GM19025 (cell line): ENCODE results near the gene FMN2.

Experiments
- ATAC-seq: cut with Tn5 transposase; IDR thresholded peaks from one replicate; pipeline ENCODE4 v1.9.1; 2021; ENCODE audit warnings: mild to moderate bottlenecking, low read depth, moderate library complexity; ENCODE audit not compliant: unreplicated experiment

The FMN2 gene

DNA sequence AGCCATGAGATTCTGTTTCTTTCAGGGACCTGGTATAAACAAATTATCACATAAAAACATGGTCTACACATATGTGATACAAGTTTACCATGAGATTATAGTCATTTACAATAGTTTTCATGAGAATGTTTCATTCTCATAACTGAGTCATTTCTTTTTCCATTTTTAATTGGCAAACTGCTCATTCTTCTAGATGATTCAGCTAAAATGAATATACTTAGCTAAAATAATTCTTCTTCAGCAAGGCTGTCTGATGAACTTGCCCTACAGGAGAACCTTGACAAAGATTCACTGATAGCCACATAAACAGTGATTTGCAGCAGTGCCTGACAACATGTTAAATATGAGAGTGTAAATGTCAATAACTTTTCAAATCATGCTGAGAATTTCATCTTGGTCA lies 253.2 kb downstream of the FMN2 start:
- ATAC-seq, result no peak

DNA sequence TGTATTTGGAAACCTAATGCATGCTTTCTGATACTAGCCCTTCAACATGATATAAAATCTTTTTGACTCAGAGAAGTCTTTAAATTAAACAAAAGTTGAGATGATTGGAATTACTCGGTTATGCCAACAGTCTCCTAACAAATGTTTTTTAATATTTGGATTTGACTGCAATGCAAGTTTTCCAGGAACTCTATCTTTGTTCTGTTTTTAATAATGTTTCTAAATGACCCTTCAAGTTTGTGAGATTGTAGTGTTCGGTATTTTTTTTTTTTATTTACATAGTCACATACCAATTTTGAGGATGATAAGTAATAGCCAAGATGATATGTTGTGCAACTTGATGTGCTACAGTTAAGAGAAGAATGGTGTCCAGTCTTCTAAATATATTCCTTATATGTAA lies 258.0 kb downstream of the FMN2 start:
- ATAC-seq, result no peak

DNA sequence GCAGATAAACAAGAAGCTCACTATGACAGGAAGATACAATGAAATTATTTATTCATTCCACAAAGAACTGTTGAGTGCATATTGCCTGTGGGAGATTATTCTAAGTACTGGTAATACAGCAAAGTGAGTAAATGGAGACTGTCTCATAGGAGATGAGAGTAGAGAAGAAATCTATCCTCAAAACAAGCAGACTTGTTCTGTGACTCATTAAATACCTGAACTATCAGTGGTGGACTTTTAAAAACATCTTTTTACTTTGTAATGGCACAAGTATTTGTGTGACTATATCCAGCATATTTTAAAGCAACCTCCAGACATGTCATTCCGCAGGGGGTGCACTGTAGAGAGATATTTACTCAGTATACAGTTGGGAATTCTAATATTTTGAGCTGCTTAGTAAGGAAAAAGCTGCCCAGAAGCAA lies 259.2 kb downstream of the FMN2 start:
- ATAC-seq, result no peak

DNA sequence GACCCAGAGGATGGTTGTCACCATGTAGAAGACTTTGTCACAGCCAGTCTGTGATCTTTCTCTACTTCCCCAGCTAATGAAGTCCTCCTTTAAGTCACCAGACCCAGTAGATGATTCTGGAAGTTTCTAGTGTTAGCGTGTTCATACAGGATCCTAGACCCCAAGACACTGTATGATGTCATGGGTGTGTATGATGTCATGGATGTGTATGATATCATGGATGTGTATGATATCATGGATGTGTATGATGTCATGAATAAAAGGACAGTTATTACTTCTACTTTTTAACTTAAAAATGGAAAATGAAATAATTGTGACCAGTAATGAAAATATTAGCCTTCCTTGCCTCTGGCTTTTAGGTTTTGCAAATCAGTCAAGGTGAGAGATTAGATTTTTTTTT lies 260.0 kb downstream of the FMN2 start:
- no peak for ATAC-seq

DNA sequence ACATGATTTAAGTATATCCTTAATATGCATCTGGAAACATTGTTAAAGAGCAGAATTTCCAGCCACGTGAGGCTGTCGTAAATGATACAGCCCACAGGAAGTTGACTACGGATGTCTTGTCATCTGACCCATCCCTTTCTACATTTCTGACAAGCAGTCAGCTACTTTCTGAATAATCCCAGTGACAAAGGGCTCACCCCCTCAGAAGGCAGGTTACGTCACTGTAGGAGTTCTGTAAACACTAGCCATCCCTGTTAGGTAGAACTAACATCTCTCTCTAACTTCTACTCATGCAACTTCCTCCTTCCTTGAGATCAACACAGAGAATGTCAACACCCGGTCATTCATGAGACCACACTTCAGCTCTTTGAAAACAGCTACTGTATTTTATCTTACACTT lies 261.1 kb downstream of the FMN2 start:
- ATAC-seq, result no peak

DNA sequence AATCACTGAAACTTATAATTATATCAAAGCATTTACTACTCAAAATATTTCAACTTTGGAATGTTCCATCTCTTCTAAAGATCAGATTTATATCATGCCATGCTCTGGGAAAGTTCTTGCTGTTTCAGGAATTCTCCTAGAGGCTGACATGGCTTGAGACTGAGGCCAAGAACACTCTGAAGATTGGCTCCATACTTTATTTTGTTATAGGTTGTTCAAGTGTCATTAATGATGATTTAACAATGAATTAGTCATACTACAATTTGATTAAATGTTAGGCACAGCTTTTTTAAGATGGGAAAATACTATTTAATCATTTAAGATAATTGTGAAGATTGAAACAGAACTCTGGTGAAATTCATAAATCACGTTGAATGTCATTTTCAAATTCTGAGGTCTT lies 264.9 kb downstream of the FMN2 start:
- ATAC-seq, result no peak

DNA sequence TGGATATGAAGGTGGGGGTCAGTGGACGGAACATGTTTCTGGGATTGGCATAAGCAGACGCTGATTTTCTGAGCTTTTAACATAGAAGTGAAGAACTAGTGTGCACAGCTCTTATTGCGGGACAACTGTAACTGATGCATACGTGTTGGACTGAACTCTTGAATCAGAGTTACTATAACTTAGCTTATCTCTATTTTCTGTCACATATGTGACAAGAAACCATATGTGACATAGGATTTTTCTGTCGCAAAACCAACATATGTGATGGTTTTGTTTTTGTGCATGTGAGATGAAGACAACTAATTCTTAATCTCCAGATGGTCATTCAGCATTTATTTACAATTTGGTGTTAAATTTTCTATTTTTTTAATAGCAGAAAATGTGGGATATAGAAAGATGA lies 270.4 kb downstream of the FMN2 start:
- no peak for ATAC-seq

DNA sequence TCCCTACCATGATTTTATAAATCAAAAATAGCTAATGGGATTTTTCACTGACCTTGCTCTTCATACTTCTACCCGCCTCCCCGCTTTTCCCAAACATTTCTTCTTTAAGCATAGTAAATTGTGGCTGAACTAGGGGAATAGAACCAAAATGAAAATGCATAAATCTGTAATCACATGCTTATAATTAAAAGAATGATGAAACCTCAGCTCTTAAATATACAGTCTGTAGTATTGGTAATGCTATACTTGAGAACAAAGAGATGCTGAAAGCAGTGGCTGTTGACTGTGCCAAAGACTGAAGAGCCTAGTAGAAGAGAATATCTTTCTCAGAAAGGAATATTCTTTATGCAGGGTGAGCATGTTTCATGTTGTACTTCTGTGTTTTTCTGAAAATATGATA lies 271.1 kb downstream of the FMN2 start:
- no peak for ATAC-seq

DNA sequence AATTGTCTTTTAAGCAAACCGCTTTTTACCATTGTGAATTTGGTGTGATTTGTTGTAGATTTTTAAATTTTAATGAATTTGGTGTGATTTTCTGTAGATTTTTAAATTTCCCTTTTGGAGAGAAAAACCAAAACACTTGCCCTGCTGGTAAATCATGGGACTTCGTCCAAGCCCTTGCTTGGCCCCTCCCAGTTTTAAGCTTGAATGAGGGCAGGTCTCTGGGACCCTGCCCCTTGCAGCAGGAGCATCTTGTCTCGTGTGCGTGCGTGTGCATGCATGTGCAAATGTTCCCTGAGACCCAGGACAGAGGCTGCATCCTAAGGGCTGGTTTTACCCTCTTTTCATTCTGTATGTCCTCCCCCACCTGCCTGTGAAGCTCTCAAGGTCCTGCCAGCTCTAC lies 271.6 kb downstream of the FMN2 start:
- ATAC-seq, result no peak

DNA sequence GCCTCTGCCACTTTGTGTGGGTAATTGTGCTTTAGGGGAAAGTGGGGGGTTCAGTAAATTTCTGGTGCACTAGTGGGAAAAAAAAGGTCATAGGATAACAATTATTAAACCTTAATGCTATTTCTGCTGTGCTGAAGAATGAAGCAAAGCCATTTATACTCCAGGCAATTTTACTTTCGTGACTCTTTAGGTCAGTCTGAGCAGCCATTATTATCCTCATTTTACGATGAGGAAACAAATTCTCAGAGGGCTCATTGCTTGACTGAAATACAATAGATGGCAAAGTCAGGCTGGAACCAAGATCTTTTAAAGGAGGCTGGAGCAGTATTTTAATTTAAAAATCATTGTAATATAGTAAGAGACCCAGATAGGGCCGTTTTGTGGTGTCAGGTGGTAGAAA lies 272.2 kb downstream of the FMN2 start:
- no peak for ATAC-seq

DNA sequence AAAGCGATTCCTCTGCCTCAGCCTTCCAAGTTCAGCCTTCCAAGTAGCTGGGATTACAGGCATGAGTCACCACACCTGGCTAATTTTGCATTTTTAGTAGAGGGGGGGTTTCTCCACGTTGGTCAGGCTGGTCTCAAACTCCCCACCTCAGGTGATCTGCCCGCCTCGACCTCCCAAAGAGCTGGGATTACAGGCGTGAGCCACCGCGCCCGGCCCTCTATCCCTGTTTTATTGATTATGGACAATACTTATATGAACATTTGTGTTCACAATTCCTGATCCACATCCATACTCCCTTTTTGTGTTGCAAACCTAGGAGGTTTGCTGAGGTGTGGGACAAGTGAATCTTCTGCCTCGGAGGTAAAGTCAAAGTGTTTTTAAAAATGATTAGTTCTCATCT lies 275.0 kb downstream of the FMN2 start:
- no peak for ATAC-seq

DNA sequence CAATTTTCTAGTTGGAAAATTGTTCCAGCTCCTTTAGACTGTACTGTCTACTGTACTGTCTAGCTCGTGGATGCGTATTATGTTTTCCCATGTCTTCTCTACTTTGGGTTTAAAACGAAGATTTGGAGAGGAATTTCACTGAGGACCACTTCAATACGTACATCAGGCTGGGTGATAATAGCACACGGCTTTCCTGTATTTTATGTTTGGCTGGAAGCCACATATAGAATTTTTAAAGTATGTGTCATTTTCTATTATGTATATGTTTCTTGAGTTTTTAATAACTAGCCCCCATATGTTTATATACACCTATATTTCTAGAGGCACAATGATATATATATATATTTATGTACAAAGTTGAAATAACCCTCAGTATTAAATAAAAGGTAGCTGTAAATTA lies 293.9 kb downstream of the FMN2 start:
- no peak for ATAC-seq

DNA sequence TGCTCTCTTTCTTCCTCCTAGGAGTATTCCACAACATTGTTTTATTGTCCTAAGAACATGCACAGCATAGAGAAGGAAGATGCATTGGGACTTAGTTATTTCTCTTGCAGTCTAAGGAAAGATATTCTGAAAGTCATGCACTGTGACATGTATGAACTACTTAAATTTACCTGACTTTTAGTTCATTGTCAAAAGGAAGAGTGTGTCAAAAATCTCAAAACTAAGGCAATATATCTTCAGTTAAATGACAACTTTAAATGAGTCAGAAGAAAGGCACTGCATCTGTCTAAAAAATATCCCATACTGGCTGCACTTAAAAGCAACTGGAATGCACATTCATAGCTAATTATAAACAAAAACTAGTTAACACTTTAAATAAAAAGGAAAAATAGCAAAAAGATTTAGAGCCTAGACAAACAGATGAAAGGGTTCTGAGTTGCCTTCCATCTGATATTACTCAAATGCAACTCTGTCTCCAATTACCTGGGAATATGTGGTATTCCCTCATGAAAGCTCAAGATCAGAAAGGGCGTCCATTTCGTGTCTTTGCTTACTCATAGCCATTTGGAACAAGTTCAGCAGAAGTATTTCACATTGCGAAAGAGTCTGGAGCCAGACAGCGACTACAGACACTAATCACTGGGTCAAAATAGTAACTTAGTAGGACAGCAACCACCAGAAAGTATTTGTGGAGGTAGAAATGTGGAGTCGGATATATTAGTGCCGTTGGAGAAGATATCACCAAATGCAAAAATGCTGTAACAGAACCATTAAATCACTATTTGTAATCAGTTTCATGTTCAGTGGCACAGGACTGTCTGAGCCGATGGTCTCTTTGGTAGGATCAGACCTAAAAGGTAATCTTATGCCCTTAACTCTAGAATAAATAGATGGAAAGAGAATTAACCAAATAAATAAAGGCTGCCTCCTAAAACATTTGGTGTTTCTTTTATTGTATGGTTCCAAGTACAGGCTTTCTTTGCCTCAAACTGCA lies 294.6 kb downstream of the FMN2 start:
- ATAC-seq, result no peak

DNA sequence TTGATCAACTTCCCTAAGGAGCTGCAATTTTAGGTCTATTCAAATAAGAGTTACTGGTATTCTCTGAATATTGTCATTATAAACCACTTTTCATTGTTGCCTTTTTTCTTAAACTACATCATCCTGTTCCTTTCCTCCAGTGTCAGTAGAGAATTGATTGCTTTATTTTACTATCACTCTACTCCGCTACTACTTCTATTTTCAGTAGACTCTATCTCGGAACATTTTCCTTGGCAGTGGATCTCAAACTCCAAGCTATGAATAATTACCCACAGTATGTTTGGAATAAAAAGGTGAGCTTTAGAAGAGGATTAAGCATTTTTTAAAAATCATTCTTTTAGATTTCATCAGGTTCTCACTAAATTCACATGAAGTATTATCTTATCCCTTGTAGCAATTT lies 295.4 kb downstream of the FMN2 start:
- ATAC-seq, result no peak

DNA sequence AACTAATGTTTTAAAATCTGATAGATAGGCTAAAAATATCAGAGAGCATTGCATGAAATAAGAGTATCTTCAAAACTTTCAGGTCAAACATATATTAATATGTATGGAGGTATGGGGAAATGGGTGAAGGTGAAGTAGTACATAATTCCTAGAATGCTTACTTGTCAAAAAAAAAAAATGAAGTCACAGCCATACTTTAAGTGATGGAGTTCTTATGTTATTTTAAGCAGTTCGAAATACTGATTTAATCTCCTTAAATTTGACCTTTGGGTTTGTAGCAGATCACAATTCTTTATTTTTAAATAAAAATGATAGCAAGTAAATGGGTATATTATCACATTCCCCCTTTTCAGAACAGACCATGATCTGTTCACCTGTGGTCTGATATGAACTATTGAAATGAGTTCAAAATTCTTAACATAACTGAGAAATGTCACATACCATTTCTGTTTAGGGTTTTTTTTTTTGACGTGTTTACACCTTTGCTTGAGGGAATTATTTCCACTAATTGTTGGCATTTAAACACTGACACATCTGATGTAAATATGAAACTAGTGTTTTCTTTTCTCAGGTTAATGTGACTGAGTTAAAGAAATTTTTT lies 300.1 kb downstream of the FMN2 start:
- ATAC-seq, result no peak

DNA sequence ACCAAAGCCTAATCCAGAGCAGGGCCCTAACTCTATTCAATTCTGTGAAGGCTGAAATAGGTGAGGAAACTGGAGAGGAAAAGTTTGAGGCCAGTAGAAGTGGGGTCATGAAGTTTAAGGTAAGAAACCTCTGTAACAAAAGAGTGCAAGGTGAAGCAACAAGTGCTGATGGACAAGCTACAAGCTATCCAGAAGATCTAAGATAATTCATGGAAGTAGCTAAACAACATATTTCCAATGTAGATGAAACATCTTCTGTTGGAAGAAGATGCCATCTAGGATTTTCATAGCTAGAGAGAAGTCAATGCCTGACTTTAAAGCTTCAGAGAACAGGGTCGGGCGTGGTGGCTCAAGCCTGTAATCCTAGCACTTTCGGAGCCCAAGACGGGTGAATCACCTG lies 302.7 kb downstream of the FMN2 start:
- ATAC-seq, result no peak

DNA sequence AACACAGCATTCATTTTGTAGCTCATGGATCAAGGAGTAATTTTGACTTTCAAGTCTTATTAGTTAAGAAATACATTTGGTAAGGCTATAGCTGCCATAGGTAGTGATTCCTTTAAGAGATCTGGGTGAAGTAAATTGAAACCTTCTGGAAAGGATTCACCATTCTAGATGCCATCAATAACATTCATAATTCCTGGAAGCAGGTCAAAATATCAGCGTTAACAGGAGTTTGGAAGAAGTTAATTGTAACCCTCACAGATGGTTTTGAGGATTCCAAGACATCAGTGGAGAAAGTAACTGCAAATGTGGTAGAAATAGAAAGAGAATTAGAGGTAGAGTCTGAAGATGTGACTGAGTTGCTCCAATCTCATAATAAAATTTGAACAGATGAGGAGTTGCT lies 303.7 kb downstream of the FMN2 start:
- ATAC-seq, result no peak

DNA sequence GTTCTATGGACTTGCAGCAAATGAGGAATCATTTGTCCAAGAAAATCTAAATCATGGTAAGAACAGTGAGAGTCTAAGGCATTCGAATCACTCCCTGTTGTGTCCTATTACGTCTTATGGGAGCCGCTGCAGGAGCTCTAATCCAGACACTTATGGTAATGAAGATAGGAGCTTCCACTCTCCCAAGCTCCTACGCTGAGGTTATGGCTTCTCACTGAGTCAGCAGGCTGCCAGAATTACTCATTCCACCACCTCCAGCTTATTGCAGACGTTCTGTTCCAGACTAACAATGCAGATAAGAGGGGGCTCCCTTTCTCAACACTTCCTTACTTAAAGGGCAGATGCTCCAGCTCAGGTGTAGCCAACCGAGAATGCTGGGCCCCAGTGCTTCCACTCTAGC lies 307.7 kb downstream of the FMN2 start:
- ATAC-seq, result no peak

DNA sequence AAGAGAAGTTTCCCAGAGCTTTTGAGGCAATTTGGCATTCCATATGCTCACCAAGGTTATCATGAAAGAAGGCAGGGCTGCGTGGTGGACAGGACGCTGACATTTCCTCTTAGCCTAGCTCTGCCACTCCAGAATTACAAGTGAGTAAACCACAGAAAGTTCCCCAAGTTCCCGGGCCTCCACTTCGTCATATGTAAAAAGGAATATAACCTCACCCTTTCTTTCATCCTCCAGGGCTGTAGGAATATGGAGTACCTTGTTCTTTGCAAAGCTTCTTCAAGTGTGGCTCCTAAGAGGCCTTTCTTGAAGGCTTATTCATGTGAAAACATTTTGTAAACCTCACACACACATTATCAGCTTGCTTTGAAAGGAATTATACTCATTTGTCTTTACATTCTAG lies 310.0 kb downstream of the FMN2 start:
- ATAC-seq, result no peak

DNA sequence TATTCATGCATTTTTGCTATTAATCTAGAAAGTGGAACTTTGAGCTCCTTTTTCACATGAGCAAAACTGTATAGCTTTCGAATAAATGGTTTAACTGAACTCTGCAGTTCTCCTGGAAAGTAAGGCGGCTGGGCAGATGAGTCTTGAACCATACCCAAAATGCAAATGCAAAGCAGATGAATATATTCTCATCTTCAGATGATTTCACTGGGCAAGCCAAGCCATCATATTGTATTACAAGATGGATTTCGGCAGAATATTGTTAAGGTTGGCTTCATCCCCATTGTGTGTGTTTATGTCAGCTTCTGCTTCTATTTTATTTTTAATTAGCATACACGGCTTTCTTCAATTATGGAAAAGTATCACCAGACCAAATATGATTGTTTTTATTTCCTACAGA lies 310.6 kb downstream of the FMN2 start:
- no peak for ATAC-seq

DNA sequence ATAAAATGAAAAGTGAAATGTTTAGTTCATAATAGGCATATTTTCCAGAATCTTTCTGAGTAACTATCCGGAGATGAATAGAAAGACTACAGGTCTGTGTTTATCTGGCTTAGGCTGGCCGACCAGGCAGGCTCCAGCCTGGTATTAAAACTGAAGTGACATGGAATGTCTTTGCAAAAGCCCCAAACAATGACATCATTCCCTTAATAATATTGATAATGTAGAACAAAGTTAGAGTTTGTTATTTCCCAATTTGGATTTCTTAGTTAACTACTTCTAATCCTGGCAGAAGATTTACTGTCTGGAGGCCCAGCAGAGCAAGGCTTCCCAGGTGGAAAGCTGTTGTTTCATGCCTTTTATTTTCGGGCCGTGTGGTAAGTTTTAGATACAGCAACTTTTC lies 312.6 kb downstream of the FMN2 start:
- ATAC-seq, result no peak

DNA sequence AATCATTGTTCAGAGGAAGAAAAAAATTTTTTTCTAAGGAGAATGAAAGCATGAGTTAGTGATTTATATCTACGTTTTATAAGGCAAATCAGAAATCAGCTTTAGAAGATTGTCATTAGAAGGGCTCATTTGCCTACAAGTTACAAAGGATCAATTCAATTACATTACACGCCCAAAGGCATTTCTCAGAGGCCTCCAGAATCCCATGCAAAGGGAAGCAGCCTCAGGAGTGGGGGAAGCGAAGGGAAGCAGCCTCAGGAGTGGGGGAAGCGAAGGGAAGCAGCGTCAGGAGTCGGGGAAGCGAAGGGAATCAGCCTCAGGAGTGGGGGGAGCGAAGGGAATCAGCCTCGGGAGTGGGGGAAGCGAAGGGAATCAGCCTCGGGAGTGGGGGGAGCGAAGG lies 314.1 kb downstream of the FMN2 start:
- ATAC-seq, result no peak
